Measurements from ENCODE around the gene ADAM21. TPM values are rescaled to one million over a fixed set of nuclear protein-coding genes. Genes with fewer than 3 reads are reported as not detected.

The ADAM21 gene
- total RNA-seq, 4 donors from 2014 or later, result 0.33 TPM; not detected in 3

GRCh38 chr14:70473825-70474224, 21.9 kb downstream of the ADAM21 start:
- TF ChIP-seq CTCF (IDR thresholded peaks at IDR 0.05; ENCODE audit: low read depth), result no peak

- no peak for TF ChIP-seq CTCF (IDR thresholded peaks at IDR 0.05; ENCODE audit: low read depth)
These were observed 37.7 kb downstream of the ADAM21 start for GRCh38 chr14:70489579-70490200.

- no peak for TF ChIP-seq CTCF (IDR thresholded peaks at IDR 0.05; ENCODE audit: low read depth)
These were observed 46.2 kb downstream of the ADAM21 start for GRCh38 chr14:70498191-70498590.

Small RNA genes within 50 kb of the gene (small RNA-seq; reads per million reads assigned to genes)
- not detected for gene RNU6-659P

Other genes starting within 250 kb of the ADAM21 start
- gene COX16, start 92.5 kb upstream of the ADAM21 start, total RNA-seq, result 10 to 100 TPM; 18.3 to 38.3 (median 23.9) TPM
- gene SYNJ2BP, start 35.1 kb upstream of the ADAM21 start, total RNA-seq, result 10 to 100 TPM; 16.3 to 23.4 (median 20.5) TPM
- gene ADAM20, start 82.8 kb downstream of the ADAM21 start, total RNA-seq, result 1 to 10 TPM; 2.0 to 4.9 (median 2.9) TPM
- gene MED6, start 148.5 kb downstream of the ADAM21 start, total RNA-seq, result 10 to 100 TPM; 28.2 to 43.9 (median 35.5) TPM
- under 1 TPM; 0.22 to 0.65 (median 0.36) TPM for gene TTC9, start 189.7 kb downstream of the ADAM21 start, total RNA-seq